GM06990 (cell line): Measurements from ENCODE around the gene NDUFA13.

Experiments
- DNase-seq: peaks from one replicate; pipeline ENCODE4 v3.0.0-alpha.2; 2011; ENCODE audit not compliant: insufficient read length; ENCODE audit errors: extremely low read depth
- H3K27me3 ChIP-seq: replicated peaks from 2 replicates; pipeline ENCODE4 v1.6.0; 2011; ENCODE audit warnings: low read length; ENCODE audit not compliant: control insufficient read depth, insufficient read depth
- H3K36me3 ChIP-seq: 2 replicates; pipeline ENCODE4 v1.5.1; 2011; ENCODE audit warnings: low read length; ENCODE audit not compliant: control insufficient read depth, insufficient read depth
- H3K4me3 ChIP-seq: replicated peaks from 2 replicates; pipeline ENCODE4 v1.5.1; 2011; ENCODE audit warnings: low read depth, mild to moderate bottlenecking, control low read depth, low read length
- CTCF ChIP-seq: IDR thresholded peaks from 2 replicates; pipeline ENCODE4 v1.5.1; 2011; ENCODE audit warnings: low read length, control low read depth, mild to moderate bottlenecking, inconsistent platforms; ENCODE audit not compliant: insufficient read depth, poor library complexity, severe bottlenecking

NDUFA13 gene

GRCh38 chr19:19525611-19526380, 9.8 kb downstream of the NDUFA13 start:
- DNase-seq, result no peak
- no peak for TF ChIP-seq CTCF
- Histone ChIP-seq H3K27me3 (no peaks in the 10 kb centered on the region), H3K4me3 (no peak overlapping the region), H3K36me3 (peaks cover 12% of the 10 kb centered on the region)

GRCh38 chr19:19526581-19527370, 10.8 kb downstream of the NDUFA13 start:
- no peak for TF ChIP-seq CTCF
- no peak overlapping the region for H3K4me3 ChIP-seq
- DNase-seq, result no peak
- no peaks in the 10 kb centered on the region for H3K27me3 ChIP-seq
- H3K36me3 ChIP-seq, result peaks cover 12% of the 10 kb centered on the region

GRCh38 chr19:19527371-19527656, 11.3 kb downstream of the NDUFA13 start:
- no peak overlapping the region for H3K4me3 ChIP-seq
- DNase-seq, result no peak
- no peak for TF ChIP-seq CTCF
- no peaks in the 10 kb centered on the region for H3K27me3 ChIP-seq
- H3K36me3 ChIP-seq, result peaks cover 13% of the 10 kb centered on the region

- no peak overlapping the region for H3K4me3 ChIP-seq
- H3K36me3 ChIP-seq, result peaks cover 13% of the 10 kb centered on the region
- TF ChIP-seq CTCF, result no peak
- no peaks in the 10 kb centered on the region for H3K27me3 ChIP-seq
- no peak for DNase-seq
These were observed 11.9 kb downstream of the NDUFA13 start for GRCh38 chr19:19527674-19528625.

GRCh38 chr19:19528721-19529490, 12.9 kb downstream of the NDUFA13 start, which contains the start of gene YJEFN3:
YJEFN3 (plus strand) TSS chr19:19528911; CDS start chr19:19528933, 22 bp downstream.
- no peak for DNase-seq
- Histone ChIP-seq H3K27me3 (no peaks in the 10 kb centered on the region), H3K4me3 (no peak within 1 kb of the TSS), H3K36me3 (peaks cover 13% of the 10 kb centered on the region)
- TF ChIP-seq CTCF, result no peak
